SK-N-SH (cell line): Measurements from ENCODE around the gene SNAP25.

Experiments
- CTCF ChIP-seq: fragments of 200-600 bp; sonication (generic); IDR thresholded peaks from 2 replicates; pipeline ENCODE4 v1.6.1; 2017; ENCODE audit warnings: antibody characterized with exemption, mild to moderate bottlenecking, moderate library complexity
- EZH2phosphoT487 ChIP-seq: fragments of 200-600 bp; sonication (generic); IDR thresholded peaks from 2 replicates; pipeline ENCODE4 v1.6.1; 2017; ENCODE audit warnings: low read depth, mixed run types, mild to moderate bottlenecking, antibody characterized with exemption, moderate library complexity, borderline replicate concordance
- FOXM1 ChIP-seq: IDR thresholded peaks from 2 replicates; pipeline ENCODE4 v1.4.0; 2012; ENCODE audit warnings: low read depth, mild to moderate bottlenecking
- MXI1 ChIP-seq: IDR thresholded peaks from 2 replicates; pipeline ENCODE4 v1.6.1; 2012; ENCODE audit warnings: mild to moderate bottlenecking, low read depth, low read length, improper control_type of control experiment
- REST ChIP-seq: IDR thresholded peaks from 2 replicates; pipeline ENCODE4 v1.6.1; 2012; ENCODE audit warnings: mild to moderate bottlenecking, low read depth, low read length, moderate library complexity
- SIN3A ChIP-seq: IDR thresholded peaks from 2 replicates; pipeline ENCODE4 v1.6.1; 2012; ENCODE audit warnings: low read depth, mild to moderate bottlenecking, low read length, moderate library complexity, borderline replicate concordance
- TAF1 ChIP-seq: IDR thresholded peaks from 2 replicates; pipeline ENCODE4 v1.6.1; 2012; ENCODE audit warnings: low read depth, mild to moderate bottlenecking, low read length, moderate library complexity, borderline replicate concordance

GRCh38 chr20:10304471-10305046 is 85.9 kb downstream of the SNAP25 start:
- TF ChIP-seq CTCF (no peak), EZH2phosphoT487 (no peak), TAF1 (no peak), SIN3A (no peak), MXI1 (no peak), FOXM1 (no peak), REST (no peak)
